Thyroid gland (tissue), 4 donors: ENCODE data around the gene SOCS3.

Experiments
- POLR2A ChIP-seq, 2 donors: fragments of 450-650 bp; IDR thresholded peaks; one replicate each; pipeline ENCODE4 v1.6.1; 2017; ENCODE audit warnings: antibody characterized with exemption in 2 of 2, mild to moderate bottlenecking in 2 of 2, moderate library complexity in 1 of 2
- TF ChIP-seq, protein P1 (sequence below), 6 experiments: fragments of 200-600 bp in 3 of 6; fragments of 450-650 bp in 3 of 6; sonication (generic) in 3 of 6; IDR thresholded peaks; one replicate each; pipeline ENCODE4 v1.5.1; 2016 to 2019; ENCODE audit warnings: antibody characterized with exemption in 6 of 6, mild to moderate bottlenecking in 2 of 6, inconsistent platforms in 1 of 6, moderate library complexity in 1 of 6

- no peak for TF ChIP-seq POLR2A (IDR thresholded peaks at IDR 0.05)
- TF ChIP-seq, protein P1, sequence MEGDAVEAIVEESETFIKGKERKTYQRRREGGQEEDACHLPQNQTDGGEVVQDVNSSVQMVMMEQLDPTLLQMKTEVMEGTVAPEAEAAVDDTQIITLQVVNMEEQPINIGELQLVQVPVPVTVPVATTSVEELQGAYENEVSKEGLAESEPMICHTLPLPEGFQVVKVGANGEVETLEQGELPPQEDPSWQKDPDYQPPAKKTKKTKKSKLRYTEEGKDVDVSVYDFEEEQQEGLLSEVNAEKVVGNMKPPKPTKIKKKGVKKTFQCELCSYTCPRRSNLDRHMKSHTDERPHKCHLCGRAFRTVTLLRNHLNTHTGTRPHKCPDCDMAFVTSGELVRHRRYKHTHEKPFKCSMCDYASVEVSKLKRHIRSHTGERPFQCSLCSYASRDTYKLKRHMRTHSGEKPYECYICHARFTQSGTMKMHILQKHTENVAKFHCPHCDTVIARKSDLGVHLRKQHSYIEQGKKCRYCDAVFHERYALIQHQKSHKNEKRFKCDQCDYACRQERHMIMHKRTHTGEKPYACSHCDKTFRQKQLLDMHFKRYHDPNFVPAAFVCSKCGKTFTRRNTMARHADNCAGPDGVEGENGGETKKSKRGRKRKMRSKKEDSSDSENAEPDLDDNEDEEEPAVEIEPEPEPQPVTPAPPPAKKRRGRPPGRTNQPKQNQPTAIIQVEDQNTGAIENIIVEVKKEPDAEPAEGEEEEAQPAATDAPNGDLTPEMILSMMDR (IDR thresholded peaks at IDR 0.05): no peak
Observed at GRCh38 chr17:78324391-78325075, 35.3 kb downstream of the SOCS3 start.
